Cardiac muscle cell (in vitro differentiated cells and primary cell): Measurements from ENCODE around the gene UBQLN4. TPM values are rescaled to one million over a fixed set of nuclear protein-coding genes. Genes with fewer than 3 reads are reported as not detected.

Experiments used
- DNase-seq, 2 donors: peaks; one replicate each; pipeline versions ENCODE4 v3.0.0 to v3.0.0-alpha.2; 2010 to 2017; ENCODE audit warnings: low read depth in 1 of 2, low spot score in 1 of 2
- H3K27ac ChIP-seq: fragments of 200-600 bp; sonication (generic); 2 replicates; pipeline ENCODE4 v1.5.1; 2016
- H3K27me3 ChIP-seq: fragments of 200-600 bp; sonication (generic); 2 replicates; pipeline ENCODE4 v1.6.0; 2016; ENCODE audit warnings: control low read depth
- H3K36me3 ChIP-seq: fragments of 200-600 bp; sonication (generic); 2 replicates; pipeline ENCODE4 v1.5.1; 2016; ENCODE audit warnings: control low read depth
- H3K4me1 ChIP-seq: fragments of 200-600 bp; sonication (generic); 2 replicates; pipeline ENCODE4 v1.8.1; 2017; ENCODE audit warnings: low read depth, mild to moderate bottlenecking, mixed run types
- H3K4me3 ChIP-seq: fragments of 200-600 bp; sonication (generic); 2 replicates; pipeline ENCODE4 v1.5.1; 2016; ENCODE audit warnings: mild to moderate bottlenecking
- H3K9me3 ChIP-seq: fragments of 200-600 bp; sonication (generic); 2 replicates; pipeline ENCODE4 v1.5.1; 2017; ENCODE audit warnings: low read depth, mild to moderate bottlenecking, control low read depth
- CTCF ChIP-seq: IDR thresholded peaks from 2 replicates; pipeline ENCODE4 v1.5.1; 2012; ENCODE audit warnings: low read depth, mild to moderate bottlenecking, low read length
- polyA plus RNA-seq: library from polyadenylated mRNA; unstranded; fragments of >200 nt; fragmentation: Nextera tagmentation; extraction: Ambion mirVana; gene quantifications from 2 replicates; pipeline ENCODE4 v1.2.1, GENCODE V29; 2016
- total RNA-seq: library from RNA; depleted of rRNA; stranded (reverse); fragments of >200 nt; gene quantifications from 2 replicates; pipeline ENCODE4 v1.2.3, GENCODE V29; 2016

Gene UBQLN4
- total and polyA plus RNA-seq, 2 experiments from 2014 or later, result 29.2 to 51.0 TPM

DNA sequence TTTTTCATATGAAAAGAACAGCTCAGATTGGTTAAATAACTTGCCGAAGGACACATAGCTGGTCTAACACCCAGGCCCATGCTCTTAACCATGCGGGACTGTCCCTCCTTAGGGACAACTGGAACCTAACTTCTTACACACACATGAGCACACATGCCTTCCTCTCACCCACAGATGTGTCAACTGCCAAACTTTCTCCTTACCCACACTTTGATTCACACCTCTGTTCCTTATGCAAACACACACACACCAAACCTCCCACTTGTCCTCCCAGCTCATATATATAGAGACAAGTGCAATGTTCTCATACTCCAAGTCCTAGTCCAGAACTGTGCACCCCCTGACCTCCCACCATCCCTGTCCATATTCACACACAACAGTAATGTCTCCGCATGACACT is 11.6 kb upstream of the UBQLN4 start:
- H3K36me3 ChIP-seq, result no peaks in the 10 kb centered on the region
- H3K27me3 ChIP-seq, result no peaks in the 10 kb centered on the region
- no peak for DNase-seq
- H3K9me3 ChIP-seq, result no peaks in the 10 kb centered on the region
- peaks cover 4% of the 10 kb centered on the region for H3K4me1 ChIP-seq
- H3K4me3 ChIP-seq, result no peak overlapping the region
- TF ChIP-seq CTCF, result no peak
- H3K27ac ChIP-seq, result no peak overlapping the region

DNA sequence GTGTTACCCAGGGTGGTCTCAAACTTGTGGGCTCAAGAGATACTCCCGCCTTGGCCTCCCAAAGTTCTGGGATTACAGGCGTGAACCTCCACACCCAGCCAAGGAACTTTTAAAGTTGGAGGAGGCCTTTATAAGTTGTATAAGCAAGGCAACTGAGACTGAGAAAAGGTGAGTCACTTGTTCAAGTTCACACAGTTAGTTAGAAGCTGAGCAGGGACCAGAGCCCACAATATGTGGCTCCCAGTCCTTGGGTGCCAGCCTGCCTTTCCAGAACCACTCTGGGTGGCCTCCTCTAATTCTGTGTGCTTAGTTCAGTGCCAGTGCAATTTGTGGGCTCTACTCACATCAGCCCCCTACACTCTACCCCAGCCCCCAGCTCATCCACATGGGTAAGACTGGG is 11.0 kb upstream of the UBQLN4 start:
- no peaks in the 10 kb centered on the region for H3K36me3 ChIP-seq
- no peak overlapping the region for H3K27ac ChIP-seq
- no peak overlapping the region for H3K4me3 ChIP-seq
- no peaks in the 10 kb centered on the region for H3K9me3 ChIP-seq
- no peaks in the 10 kb centered on the region for H3K27me3 ChIP-seq
- peaks cover 4% of the 10 kb centered on the region for H3K4me1 ChIP-seq
- no peak for DNase-seq
- no peak for TF ChIP-seq CTCF

DNA sequence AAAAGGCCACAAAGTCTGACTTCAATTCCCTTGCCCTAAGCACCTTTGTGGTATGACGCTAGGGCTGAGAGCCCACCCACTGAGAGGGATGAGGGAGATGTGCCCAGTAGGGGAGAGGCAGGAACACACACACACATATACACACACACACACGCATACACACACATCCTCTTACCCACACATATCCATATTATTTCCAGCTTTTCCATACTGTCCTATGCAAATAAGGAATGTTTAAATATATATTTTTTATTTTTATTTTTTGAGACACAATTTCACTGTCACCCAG is 10.3 kb upstream of the UBQLN4 start:
- Histone ChIP-seq H3K9me3 (no peaks in the 10 kb centered on the region), H3K4me3 (no peak overlapping the region), H3K4me1 (peaks cover 4% of the 10 kb centered on the region), H3K27ac (no peak overlapping the region), H3K27me3 (no peaks in the 10 kb centered on the region), H3K36me3 (no peaks in the 10 kb centered on the region)
- no peak for DNase-seq
- no peak for TF ChIP-seq CTCF

- peaks cover 4% of the 10 kb centered on the region for H3K4me1 ChIP-seq
- H3K27me3 ChIP-seq, result no peaks in the 10 kb centered on the region
- H3K9me3 ChIP-seq, result no peaks in the 10 kb centered on the region
- DNase-seq, result no peak
- H3K36me3 ChIP-seq, result no peaks in the 10 kb centered on the region
- TF ChIP-seq CTCF, result no peak
- H3K4me3 ChIP-seq, result no peak overlapping the region
- no peak overlapping the region for H3K27ac ChIP-seq
Measured at GRCh38 chr1:156062189-156062588, 8.6 kb upstream of the UBQLN4 start.

DNA sequence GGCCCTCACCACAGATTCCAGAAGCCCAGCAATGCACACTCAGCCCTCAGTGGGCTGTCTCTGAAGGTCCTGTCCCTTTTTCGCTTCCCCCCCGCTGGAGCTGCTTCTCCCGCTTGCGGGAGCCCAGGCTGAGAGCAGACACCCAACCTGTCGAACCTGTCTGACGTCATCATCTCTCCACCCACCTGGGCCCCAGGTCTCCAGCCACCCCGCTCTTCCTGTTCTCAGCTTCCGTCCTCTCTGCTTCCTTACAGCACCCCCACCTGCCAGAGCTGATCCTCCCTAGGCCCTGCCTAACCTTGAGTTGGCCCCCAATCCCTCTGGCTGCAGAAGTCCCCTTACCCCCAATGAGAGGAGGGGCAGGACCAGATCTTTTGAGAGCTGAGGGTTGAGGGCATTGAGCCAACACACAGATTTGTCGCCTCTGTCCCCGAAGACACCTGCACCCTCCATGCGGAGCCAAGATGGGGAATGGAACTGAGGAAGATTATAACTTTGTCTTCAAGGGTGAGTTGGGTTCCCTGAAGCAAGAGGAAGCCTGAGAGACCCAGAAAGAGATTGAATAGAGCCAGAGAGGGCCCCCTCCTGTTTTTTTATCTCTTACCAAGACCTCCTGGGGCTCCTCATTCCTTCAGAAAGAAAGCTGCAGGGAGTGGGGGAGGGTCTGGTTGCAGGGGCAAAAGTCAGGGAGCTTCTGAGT is 7.5 kb upstream of the UBQLN4 start, which contains the start of gene RAB25:
Gene RAB25, plus strand, starts transcription at position 224 of the 700 bp plus-strand sequence. Its CDS starts 241 bp downstream, at position 465.
- no peak for DNase-seq
- Histone ChIP-seq H3K4me3 (no peak within 1 kb of the TSS), H3K27ac (no peak within 1 kb of the TSS), H3K36me3 (no peaks in the 10 kb centered on the region), H3K27me3 (no peaks in the 10 kb centered on the region), H3K4me1 (peaks cover 4% of the 10 kb centered on the region), H3K9me3 (no peaks in the 10 kb centered on the region)
- no peak for TF ChIP-seq CTCF
